ENCODE data around the gene COTL1.
"Not testable (repeated sequence)": the region's sequence is repeated elsewhere in the genome, so short reads cannot be mapped to it uniquely, and the experiment has no call there.

COTL1 gene

GRCh38 chr16:84641643-84642358 lies 23.9 kb upstream of the COTL1 start:
- DNase-seq: no peak

- no peak for DNase-seq
Measured at GRCh38 chr16:84640145-84640544, 22.3 kb upstream of the COTL1 start.

DNA sequence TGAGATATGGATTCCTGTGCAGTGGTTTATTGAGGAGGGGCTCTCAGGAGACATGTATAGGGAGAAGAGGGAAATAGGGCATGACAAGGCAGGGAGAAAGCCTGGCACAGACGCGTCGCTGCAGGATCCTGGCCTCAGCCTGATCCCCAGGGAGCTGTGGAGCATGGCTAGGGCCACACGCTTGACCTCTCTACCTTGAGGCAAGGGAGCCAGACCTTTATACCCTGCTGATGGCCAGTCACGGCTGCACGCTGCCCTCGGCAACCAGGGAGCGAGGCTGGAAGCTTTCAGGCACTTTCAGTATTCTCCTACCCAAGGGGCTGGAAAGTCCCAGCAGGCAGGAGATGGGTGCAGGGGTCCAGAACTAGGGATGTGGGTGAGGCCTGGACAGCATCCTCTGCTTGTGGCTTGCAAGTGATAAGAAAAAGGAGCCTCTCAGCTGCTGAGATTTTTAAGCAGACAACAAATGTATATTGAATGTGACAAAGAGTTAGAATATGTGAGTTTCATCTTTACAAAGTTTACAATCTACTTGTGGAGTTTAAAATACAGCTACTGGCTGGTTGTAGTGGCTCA lies 20.4 kb upstream of the COTL1 start:
- DNase-seq: no peak

DNA sequence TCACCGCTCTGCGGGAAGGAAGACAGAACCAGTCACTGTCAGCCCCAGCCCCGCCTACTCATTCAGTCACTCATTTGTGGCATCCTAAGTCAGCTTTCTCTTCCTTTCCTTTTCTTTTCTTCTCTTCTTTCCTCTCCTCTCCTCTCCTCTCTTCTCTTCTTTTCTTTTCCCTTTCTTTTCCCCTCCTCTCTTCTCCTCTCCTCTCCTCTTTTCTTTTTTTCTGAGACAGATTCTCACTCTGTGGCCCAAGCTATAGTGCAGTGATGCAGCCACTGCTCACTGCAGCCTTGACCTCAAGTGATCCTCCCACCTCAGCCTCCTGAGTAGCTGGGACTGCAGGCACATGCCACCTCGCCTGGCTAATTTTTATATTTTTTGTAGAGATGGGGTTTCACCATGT lies 19.8 kb upstream of the COTL1 start:
- DNase-seq: no peak

GRCh38 chr16:84635702-84636101 lies 17.8 kb upstream of the COTL1 start:
- no peak for DNase-seq

GRCh38 chr16:84633622-84634021 lies 15.7 kb upstream of the COTL1 start:
- no peak for DNase-seq

- DNase-seq: not testable (repeated sequence)
Measured at GRCh38 chr16:84632862-84633261, 15.0 kb upstream of the COTL1 start.

GRCh38 chr16:84631886-84632285 lies 14.0 kb upstream of the COTL1 start:
- DNase-seq: no peak

DNA sequence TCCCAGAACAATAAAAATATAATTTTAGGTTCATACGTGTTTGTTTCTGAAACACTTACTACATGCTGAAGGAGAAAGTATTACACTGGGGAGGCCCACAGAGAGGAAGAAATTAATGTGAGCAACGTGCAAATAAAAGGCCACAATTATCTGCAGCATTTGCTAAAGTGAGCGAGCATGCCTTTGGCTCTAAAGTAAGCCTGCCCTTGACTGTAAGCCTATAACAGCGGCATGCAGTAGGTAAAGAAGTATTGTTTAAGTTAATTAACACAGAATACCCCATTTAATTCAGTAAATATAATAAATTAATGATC lies 13.2 kb upstream of the COTL1 start:
- DNase-seq: no peak

- no peak for DNase-seq
Measured at GRCh38 chr16:84630446-84631152, 12.7 kb upstream of the COTL1 start.

- no peak for DNase-seq
Measured at GRCh38 chr16:84630009-84630408, 12.1 kb upstream of the COTL1 start.

- no peak for DNase-seq
Measured at GRCh38 chr16:84629580-84629979, 11.7 kb upstream of the COTL1 start.

DNA sequence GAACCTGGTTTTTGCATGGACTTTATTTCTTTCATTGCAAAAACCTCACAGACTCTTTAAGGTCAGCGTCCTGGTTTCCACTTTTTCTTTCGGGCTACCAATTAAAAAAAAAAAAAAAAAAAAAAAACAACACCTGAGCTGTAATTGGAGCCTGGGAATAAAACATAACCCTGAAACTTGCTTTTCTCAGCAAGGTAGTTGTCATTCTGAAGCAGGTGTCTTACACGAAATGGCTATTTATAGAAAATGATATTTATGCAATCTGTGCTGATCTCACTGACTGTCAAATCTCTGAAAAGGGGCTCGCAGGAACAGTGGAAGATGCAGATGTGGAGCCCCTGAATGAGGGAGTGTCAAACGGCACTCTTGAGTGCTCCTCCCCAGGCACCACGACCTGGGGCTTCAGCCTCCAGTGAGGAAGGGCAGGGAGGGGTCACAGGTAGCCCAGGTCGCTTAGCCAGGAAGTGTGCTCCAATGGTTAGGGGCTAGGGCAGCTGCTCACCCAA lies 10.4 kb upstream of the COTL1 start:
- DNase-seq: no peak

DNA sequence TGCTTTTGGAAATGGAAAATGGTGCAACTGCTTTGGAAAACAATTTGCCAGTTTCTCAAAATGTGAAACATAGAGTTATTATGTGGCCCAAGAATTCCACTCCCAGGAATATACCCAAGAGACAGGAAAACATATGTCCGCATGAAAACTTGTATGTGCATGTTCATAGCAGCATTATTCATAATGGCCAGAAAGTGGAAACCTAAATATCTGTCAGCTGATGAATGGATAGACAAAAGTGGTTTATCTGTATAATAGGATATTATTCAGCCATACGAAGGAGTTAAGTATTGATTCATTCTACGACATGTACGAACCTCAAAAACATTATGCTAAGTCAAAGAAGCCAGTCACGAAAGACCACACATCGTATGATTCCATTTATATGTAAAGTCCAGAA lies 7.7 kb upstream of the COTL1 start:
- DNase-seq: no peak

DNA sequence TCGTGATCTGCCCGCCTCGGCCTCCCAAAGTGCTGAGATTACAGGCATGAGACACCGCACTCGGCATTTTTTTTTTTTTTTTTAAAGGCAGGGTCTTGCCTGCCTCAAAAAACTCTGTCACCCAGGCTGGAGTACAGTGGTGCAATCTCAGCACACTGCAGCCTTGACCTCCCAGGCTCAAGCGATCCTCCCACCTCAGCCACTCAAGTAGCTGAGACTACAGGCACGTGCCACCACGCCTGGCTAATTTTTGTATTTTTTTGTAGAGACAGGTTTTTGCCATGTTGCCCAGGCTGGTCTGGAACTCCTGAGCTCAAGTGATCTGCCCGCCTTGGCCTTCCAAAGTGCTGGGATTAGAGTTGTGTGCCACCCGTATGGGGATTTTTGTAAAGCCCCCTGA lies 3.0 kb upstream of the COTL1 start:
- not testable (repeated sequence) for DNase-seq

DNA sequence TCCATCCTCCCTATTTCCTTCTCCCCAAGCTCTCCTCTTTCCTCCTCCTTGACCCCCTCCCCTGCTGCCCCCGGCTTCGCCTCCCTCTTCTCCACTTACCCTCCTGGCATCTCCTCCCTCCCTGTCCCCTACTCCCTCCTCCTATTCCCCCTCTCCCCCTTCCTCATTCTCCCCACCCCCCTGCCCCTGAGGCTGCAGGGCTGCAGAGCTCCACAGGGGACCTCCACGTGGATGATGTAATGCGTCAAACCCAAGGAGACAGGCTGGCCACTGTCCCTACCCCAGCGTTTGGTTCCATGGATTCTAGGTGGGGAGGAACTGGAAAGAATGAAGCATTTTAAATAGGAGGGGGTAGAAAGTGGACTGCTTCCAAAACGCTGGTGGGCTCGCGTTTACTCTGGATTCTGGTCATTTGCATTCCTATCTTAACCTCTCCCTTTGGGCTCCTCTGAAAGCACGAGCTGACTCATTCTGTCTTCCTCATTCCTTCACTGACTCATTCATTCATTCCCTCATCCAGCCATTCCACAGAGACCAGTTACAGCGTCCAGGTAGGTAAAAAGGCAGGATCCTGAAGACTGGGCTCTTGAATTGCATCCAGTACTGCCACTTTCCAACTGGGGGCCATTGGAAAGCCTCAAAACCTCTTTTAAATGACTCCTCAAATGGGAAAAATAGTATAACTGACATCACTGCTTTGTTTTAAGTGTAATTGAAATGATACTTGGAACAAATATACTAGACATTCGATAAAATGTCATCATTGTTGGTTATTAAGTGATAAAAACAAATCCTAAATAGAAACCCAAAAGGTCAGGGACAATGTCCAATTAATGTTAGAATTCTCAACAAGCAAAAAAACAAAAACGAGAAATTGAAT lies 943 bp upstream of the COTL1 start:
- DNase-seq: no peak

- DNase-seq: peak; percentile 81
Measured at GRCh38 chr16:84617041-84617790, 662 bp downstream of the COTL1 start.

DNA sequence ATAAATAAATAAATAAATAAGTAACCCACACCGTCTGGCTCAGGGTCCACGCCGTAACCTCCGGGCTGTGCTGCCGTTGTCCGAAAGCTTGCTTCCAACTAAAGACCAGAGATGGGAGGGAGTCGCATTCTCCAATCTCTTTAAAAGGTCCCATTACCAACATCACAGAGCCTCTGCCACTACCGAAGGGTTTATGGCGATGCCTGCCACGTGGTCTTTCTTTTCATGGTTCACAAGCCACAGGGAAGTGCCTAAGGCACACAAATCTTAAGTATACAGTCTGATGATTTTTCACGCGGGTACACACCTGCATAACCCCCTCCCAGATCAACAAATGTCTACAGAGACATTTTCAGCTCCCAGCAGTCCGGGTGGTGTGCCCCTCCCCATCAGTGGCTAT lies 1.4 kb downstream of the COTL1 start:
- DNase-seq: no peak

- DNase-seq: no peak
Measured at GRCh38 chr16:84614968-84615813, 2.7 kb downstream of the COTL1 start.

GRCh38 chr16:84614623-84614967 lies 3.3 kb downstream of the COTL1 start:
- DNase-seq: no peak

- no peak for DNase-seq
Measured at GRCh38 chr16:84614073-84614459, 3.8 kb downstream of the COTL1 start.

Measured in activated CD8-positive, alpha-beta memory T cell treated with anti-CD3 and anti-CD28 coated beads, Interleukin-2, amount 50 U/mL, for 48 hours (primary cell).